Left kidney (tissue), 8 donors: ENCODE results near the gene CREBBP. TPM values are rescaled to one million over a fixed set of nuclear protein-coding genes. Genes with fewer than 3 reads are reported as not detected.
"Not testable (repeated sequence)": the region's sequence is repeated elsewhere in the genome, so short reads cannot be mapped to it uniquely, and the experiment has no call there.

Experiments
- DNase-seq: peaks from one replicate; pipeline ENCODE4 v3.0.0-alpha.2; 2013
- long read RNA-seq, 8 donors: transcript quantifications; one replicate each; lab custom pipeline, GENCODE V29; 2026
- polyA plus RNA-seq: library from polyadenylated mRNA; unstranded; fragments of 120-200 nt; gene quantifications from one replicate; pipeline ENCODE4 v1.2.1, GENCODE V29; 2013; ENCODE audit not compliant: insufficient read length

CREBBP gene
- polyA plus RNA-seq: 110 TPM
- long read RNA-seq, donor 1, transcript CREBBP-209 (3 exons, 922 nt): major isoform, 6 of 82 reads
- long read RNA-seq, donor 1, partial matches to known transcripts: 71 of 82 reads
- long read RNA-seq, donor 1, other reads (novel, unspliced or antisense): 0 of 82 reads
- long read RNA-seq, donor 2, transcript CREBBP-204 (3 exons, 548 nt): major isoform, 9 of 50 reads
- long read RNA-seq, donor 2, partial matches to known transcripts: 37 of 50 reads
- long read RNA-seq, donor 2, other reads (novel, unspliced or antisense): 0 of 50 reads
- long read RNA-seq, donor 3, transcript CREBBP-204 (3 exons, 548 nt): major isoform, 5 of 13 reads
- long read RNA-seq, donor 3, partial matches to known transcripts: 5 of 13 reads
- long read RNA-seq, donor 3, other reads (novel, unspliced or antisense): 0 of 13 reads
- long read RNA-seq, donor 4, partial matches to known transcripts: 0 of 2 reads
- long read RNA-seq, donor 4, other reads (novel, unspliced or antisense): 0 of 2 reads
- long read RNA-seq, donor 5, partial matches to known transcripts: 6 of 10 reads
- long read RNA-seq, donor 5, other reads (novel, unspliced or antisense): 0 of 10 reads
- long read RNA-seq, donor 6, partial matches to known transcripts: 13 of 19 reads
- long read RNA-seq, donor 6, other reads (novel, unspliced or antisense): 0 of 19 reads
- long read RNA-seq, donor 7, transcript CREBBP-204 (3 exons, 548 nt): major isoform, 13 of 26 reads
- long read RNA-seq, donor 7, partial matches to known transcripts: 12 of 26 reads
- long read RNA-seq, donor 7, other reads (novel, unspliced or antisense): 0 of 26 reads
- long read RNA-seq, donor 8, partial matches to known transcripts: 0 of 2 reads
- long read RNA-seq, donor 8, other reads (novel, unspliced or antisense): 0 of 2 reads

DNA sequence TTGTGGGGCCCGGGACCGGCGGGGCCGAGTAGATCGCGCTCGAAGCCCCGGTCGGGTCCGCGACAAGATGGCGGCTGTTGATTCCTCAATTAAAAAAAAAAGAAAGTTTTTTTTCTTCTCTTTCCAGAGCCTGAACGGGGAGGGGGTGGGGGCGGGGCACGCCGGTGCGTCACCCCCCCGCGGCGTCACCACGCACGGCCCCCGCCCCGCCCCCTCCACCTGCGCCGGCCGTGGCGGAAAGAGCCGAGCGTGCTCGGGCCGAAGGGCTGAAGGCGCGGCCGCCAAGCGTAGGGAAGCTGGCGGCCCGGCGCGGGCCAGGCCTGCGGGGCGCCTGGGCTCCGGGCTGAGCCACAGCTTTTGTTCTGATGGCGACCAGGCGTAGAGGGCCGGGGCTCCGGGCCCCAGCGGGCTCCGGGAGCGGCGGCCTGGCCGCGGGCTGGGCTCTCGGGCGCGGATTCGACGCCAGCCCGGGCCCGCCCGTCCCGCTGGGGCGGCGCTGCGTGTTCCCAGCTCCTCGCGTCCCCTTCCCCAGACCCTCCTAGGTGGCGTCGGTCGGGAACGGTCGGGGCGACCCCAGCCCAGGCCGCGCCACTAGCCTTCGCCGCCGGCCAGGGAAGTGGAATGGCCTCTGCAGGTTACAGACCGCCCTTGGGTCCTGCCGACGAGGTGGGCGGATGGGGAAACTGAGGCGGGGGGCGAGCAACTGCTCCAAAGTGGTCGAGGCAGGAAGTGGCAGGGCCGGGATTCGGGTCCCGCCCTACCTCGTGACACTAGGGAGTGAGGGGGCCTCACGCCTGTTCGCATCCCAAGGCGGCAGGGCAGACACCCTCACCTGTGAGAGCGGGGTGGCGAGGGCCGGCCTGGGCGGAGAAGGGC, at the start of gene CREBBP:
CREBBP (minus strand) TSS at position 91 of the 876 bp plus-strand sequence. CDS start 797 bp downstream, outside the sequence.
- DNase-seq: peak; percentile 90

DNA sequence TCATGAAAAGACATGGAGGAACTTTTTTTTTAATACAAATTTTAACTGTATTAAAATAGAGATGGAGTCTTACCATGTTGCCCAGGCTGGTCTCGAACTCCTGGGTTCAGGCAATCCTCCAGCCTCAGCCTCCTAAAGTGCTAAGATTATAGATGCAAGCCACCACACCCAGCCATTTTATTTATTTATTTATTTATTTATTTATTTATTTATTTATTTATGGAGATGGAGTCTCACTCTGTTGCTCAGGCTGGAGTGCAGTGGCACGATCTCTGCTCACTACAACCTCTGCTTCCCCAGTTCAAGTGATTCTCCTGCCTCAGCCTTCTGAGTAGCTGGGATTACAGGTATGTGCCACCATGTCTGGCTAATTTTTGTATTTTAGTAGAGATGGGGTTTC, 46.6 kb upstream of the CREBBP start:
- DNase-seq: not testable (repeated sequence)

DNA sequence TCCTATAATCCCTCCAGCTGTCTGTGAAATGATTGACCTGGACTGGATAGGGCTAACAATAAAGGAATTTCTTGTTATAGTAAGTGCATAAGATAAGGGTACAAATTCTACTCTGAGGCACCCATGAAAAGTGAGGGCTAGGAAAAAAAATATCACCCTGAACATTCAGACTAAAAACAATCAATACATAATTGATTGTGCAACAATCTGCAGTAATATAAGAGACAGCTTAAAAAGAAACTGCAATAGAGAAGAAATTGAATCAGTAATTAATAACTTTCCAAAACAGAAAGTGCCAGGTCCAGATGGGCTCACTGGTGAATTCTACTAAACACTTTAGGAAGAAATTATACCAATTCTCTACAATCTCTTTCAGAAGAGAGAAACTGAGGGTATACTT, 44.2 kb upstream of the CREBBP start:
- no peak for DNase-seq

DNA sequence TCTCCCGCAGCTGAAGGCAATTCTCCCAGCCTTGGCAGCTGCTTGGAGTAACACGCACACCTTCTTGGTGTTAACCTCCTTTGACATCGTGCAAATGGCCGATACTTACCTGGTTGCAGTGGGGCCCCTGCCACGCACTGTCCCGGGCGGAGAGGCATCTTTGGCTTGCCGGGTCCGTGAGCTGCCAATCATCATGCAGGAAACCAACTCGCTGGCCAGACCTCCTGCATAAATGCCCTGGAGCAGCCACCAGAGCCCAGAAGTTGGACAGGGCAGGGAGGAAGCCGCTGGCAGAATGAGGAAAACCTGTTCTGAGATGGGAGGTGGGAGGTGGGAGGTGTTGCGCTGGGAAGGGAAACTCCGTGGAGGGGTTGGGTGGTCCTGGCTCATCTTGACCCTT, 41.7 kb upstream of the CREBBP start:
- DNase-seq: no peak

DNA sequence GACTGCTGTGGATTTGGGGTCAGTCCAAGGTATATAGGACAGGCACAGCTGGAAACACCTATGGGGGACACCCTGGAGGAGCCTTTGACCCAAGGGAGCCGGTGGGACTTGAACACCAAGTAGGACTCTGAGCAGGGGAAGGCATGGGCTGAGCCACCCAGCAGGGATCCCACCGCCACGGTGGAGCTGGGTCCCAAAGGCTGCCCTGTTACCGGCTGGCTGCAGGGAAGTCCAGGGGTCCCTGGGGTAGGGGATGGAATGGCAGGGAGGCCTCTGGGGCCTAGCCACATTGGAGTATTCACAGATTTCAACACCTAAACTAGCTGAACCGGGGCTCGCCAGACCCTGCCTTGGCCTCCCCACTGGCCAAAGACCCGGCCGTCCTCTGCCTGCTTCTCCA, 39.7 kb upstream of the CREBBP start:
- no peak for DNase-seq

DNA sequence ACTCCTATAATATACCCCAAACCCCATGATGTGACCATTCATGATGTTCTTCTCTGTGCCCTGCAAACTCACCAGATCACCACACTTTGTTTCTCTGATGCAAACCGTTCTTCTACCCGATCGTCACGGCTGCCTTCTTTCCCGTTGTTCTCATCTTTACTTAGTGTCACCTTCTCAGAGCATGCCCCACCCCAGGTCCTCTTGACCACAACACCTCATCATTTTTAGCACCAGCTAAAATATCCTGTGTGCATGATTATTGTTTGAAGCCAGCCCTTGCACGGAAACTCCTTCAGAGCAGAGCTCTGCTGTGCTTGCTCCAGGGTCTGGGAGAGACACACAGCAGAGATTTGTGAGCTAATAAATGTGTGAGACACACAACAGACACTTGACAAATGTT, 38.9 kb upstream of the CREBBP start:
- no peak for DNase-seq

DNA sequence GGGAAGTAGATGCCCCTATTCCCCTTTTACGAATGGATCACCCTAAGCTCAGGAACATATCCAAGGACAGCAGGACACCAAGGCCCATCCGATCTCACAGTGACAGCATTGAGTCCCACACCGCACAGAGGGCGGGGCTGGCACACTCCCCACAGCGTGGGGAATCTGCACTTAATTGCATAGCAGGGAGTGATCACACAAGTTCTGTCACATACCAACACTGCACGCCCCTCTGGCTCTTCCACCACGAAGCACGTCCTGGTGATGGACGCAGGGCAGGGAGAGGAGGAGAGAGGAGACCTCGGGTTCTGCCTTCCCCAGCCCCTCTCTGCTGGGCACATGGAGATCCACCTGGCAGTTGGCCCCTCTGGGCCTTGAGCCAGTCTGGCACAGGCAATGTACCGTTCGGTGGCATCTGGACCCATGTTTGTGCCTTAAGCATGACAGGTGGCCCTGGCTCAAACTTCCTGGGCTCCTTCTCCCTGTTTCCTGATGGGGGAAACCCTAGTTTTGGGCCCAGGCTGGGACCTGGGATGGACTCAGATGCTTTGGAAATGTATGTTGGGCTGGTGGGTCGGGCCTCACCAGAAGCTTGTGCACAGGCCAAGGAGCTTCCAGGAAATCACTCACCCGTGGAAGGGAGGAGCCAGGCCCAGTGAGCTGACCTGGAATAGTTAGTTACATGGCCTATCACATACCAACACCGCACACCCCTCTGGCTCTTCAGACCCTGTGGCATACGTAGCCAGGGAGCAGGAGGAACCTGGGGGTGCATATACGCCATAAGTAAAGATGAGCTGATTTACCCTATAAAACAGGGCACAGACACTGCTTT, 35.1 kb upstream of the CREBBP start:
- DNase-seq: no peak

DNA sequence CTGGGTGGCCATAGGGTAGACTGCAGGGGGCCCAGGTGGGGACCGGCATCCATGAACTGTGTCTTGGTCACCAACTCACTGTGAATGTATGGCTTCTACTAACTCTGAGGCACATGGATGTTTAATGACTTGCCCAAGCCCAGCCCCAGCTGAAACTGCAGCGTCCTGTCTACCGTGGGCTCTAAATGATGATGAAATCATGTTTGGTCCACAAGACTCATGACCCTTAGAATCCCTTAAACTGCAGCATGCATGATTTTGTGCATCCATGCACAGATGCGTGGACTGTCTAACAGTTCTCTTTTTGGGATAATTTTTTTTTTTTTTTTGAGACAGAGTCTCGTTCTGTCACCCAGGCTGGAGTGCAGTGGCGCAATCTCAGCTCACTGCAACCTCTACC, 32.4 kb upstream of the CREBBP start:
- DNase-seq: no peak

DNA sequence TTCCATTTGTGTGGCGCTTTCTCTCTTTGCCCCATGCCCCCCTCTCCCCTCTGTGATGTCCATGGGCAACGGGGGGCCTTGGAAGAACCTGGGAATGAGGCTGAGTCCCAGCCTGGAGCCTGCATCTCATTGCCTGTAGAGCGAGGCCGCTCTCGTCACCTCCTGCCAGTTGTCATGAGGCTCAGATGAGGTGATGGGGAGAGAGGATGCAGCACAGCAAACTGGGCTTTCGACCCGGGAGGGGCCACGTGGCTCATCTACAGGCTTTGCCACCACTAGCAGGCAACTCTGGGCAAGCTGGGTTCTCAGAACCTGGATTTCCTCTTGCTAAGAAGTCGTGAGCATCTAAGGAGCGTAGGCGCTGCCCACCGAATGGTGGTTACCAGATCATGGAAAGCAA, 31.9 kb upstream of the CREBBP start:
- no peak for DNase-seq

DNA sequence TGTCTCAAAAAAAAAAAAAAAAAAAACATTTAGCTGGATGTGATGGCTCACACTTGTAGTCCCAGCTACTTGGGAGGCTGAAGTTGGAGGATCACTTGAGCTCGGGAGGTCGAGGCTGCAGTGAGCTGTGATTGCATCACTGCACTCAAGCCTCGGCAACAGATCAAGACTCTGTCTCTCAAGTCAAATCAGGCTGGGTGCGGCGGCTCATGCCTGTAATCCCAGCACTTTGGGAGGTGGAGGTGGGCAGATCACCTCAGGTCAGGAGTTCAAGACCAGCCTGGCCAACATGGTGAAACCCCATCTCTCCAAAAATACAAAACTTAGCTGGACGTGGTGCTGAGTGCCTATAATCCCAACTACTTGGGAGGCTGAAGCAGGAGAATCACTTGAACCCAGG, 31.2 kb upstream of the CREBBP start:
- not testable (repeated sequence) for DNase-seq

DNA sequence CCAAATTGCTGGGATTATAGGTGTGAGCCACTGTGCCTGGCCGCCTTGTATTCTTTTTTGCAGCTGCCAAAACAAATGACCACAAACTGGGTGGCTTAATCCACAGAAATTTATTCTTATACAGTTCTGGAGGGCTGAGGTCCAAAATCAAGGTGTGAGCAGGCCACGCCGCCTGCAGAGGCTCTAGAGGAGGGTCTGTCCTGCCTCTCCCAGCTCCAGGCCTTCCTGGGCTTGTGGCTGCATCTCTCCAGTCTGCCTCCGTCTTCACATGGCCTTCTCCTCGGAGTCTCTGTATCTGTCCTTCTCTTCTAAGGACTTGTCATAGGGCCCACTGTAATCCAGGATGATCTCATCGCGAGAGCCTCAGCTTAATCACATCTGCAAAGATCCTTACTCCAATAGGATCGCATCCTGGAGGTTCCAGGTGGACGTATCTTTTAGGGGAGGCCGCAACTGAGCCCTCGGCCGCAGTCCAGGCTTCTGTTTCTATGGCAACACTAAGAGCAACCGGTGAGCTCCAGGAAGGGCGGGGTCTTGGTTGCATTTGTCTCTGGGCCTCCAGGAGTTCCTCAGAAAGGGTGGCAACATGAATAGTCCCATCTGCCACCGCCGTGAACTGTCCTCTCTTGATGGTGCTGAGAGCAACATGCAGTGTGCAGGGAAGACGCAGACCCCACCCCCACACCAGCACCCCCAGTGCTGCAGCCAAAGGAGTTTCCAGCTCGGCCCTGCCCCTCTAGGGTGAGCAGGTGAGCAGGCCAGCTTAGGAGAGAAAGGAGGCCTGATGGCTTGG, 29.5 kb upstream of the CREBBP start:
- DNase-seq: no peak

DNA sequence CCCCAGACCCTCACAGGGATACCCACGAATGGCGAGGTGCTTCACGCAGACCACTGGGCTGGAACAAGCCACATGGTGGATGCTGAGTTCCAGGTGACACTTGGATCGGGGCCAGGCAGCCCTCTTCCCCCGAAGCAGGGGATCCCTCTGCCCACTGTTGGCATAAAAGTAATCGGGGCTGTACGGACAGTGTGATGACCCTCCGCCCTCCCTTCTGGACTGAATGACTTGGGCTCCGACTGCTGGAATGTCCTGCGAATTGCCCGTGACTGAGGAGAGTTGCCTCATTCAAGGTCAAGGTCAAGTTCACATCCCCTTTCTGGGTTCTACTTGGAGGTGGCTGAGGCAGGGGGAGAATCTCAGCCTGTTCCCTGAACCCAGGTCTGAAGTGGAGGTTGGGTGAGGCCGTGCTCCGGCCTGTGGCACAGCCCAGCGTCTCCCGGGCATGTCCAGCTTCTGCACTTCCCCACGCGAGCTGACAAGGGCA, 28.5 kb upstream of the CREBBP start:
- DNase-seq: no peak

DNA sequence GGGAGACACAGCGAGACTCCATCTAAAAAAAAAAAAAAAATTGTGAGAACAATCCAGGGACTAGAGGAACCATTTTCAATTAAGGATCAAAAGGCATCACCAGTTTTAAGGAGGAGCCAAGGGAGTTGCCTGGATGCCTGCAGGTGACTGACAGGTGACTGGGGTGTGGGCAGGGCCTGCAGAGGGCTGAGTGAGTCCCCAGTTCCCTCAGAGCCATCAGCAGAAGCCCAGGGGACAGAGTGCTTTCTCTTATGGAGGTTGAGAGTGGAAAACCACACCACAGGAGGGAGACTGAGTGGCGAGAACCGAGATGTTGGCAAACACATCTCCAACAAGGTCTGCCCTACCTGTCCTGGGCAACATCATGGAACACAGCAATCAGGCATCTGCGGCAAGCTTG, 27.1 kb upstream of the CREBBP start:
- no peak for DNase-seq

DNA sequence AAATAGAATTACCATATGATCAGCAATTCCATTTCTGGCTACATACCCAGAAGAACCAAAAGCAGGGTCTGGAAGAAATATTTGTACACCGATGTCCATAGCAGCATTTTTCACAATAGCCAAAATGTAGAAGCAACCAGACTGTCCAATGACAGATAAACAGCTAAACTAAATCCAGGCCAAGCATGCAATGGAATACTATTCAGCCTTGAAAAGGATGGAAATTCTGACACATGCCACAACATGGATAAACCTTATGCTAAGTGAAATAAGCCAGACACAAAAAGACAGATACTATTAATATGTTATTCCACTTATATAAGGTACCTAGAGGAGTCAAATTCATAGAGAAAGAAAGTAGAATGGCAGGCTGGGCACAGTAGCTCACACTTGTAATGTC, 25.9 kb upstream of the CREBBP start:
- no peak for DNase-seq

DNA sequence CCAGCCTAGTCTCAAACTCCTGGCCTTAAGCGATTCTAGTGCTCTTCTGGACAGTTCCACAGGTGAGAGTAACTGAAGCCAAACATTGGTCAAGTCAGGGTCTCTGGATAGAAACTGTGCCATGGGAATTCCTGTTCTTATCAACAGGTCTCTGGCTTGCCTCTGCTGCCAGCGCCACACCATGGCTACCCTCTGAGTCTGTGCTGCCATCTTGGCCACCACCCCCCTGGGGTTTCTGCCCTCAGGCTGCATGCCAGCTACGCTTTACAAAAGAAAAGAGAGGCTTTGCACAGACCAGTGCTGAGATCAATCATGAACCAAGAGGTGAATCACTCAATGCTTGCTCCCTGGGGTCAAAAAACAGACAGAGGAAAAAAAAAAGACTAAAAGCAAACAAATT, 24.4 kb upstream of the CREBBP start:
- DNase-seq: no peak

DNA sequence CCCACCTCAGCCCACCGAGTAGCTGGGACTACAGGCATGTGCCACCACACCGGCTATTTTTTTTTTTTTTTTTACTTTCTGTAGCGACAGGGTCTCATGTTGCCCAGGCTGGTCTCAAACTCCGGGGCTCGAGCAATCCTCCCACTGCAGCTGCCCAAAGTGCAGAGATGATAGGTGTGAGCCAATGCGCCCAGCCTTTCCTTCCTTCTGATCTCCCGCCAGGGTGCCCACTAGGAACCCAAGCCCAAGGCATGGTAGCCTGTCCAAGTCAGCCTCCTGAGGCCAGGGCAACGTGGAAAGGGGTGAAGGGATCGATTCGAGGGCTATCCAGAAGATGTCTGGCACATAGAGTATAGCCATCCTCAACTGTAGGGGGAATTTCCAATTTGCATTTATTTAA, 9.6 kb upstream of the CREBBP start:
- no peak for DNase-seq

DNA sequence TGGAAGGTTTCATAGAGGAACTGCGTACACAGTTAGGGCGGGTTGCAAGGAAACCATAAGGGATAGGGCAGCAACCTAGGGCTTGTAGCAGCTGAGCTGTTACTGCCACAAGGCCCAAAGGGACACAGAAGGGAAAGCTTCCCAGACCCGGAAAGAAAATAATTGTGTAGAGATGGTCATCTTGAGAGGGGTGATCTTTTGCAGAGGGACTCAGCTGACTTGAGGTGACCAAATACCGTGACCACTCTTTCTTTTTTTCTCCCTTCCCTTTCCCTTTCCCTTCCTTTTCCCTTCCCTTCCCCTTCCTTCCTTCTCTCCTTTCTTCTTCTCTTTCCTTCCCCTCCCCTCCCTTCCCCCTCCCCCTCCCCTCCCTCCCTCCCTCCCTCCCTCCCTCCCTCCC, 8.5 kb upstream of the CREBBP start:
- no peak for DNase-seq

DNA sequence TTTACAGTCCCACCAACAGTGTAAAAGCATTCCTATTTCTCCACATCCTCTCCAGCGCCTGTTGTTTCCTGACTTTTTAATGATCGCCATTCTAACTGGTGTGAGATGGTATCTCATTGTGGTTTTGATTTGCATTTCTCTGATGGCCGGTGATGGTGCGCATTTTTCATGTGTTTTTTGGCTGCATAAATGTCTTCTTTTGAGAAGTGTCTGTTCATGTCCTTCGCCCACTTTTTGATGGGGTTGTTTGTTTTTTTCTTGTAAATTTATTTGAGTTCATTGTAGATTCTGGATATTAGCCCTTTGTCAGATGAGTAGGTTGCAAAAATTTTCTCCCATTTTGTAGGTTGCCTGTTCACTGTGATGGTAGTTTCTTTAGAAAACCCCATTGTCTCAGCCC, 5.5 kb upstream of the CREBBP start:
- not testable (repeated sequence) for DNase-seq

DNA sequence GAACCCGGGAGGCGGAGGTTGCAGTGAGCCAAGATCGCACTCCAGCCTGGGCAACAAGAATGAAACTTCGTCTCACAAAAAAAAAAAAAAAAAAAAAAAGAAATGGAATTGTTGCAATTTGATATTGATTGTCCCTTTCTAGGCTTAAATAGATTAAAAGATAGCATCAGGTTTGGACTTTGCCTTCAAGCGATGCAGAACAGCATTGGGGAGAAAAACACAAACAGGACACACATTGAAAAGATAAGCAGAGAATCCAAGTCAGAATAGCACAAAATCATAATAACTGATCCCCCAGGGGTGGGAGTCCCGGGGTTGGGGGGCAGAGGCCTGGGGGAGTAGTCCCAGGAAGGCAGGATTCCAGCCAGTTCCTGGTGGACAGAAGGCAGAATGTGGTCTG, 3.9 kb upstream of the CREBBP start:
- DNase-seq: no peak

DNA sequence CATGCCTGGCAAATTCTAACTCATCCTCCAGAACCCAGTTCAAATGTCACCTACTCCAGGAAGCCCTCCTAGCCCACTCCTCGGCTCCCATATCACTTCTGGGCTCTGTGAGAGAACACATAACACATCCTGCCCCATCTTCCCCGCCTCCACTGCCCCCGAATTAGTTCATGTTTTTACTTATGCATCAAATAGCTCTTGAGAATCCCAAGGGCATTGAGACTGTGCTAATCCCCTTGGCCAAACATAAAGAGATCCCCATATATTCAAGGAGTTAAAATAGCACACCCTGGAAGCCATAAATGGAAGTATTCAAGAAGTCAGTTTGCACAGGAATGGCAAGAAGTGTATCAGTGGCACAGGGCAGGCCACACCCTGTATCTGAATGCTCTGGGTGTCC, 2.0 kb upstream of the CREBBP start:
- no peak for DNase-seq
